GM21723 (cell line): Measurements from ENCODE around the gene ADRA2C.

Experiments used
- ATAC-seq: cut with Tn5 transposase; IDR thresholded peaks from one replicate; pipeline ENCODE4 v1.9.1; 2021; ENCODE audit warnings: mild to moderate bottlenecking, moderate library complexity; ENCODE audit not compliant: unreplicated experiment

ADRA2C gene

DNA sequence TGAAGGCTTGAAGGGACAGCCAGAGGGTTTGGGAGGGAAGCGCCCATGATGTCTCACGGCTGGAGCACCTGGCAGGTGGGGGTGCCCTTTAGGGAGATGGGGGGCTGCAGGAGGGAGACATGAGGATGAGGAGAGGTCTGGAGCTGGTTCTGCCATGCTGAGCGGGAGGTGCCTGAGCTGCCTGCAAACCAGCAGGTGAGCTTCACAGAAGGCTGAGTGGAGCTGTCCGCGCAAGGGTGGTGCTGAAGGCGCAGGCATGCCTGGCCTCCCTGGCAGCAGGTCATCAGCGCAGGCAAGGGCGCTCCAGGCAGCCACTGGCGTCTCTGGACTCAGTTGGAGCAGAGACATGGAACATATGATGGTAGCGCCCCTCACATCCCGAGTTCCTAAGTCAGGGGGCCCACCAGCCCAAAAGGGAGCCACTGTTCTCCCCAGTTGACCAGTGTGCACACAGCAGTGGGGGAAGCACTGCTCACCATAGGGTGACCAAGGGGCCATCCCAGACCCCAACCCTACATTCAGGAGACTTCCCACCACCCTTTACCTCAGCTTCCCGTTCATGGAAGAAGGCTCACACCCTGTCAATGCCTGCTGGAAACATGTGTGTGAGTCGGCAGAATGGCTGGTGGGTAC lies 25.8 kb downstream of the ADRA2C start:
- no peak for ATAC-seq

DNA sequence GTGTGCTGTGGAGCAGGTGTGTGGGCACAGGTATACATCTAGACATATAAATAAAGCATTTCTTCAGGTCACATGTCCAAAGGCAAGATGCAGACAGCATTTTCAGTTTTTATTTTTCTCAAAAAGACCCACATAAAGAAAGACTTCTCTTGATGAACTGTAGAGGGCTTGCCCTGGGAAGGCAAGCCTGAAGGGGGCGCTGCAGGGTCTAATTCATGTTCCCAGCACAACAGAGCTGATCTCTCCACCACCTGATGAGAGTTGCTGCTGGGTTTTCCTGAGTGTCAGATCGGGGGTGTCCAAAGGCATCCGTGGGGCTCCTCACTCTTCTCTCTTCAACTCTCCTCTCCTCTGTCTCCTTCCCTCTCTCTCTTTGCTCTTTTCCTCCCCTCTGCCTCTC lies 26.6 kb downstream of the ADRA2C start:
- no peak for ATAC-seq

DNA sequence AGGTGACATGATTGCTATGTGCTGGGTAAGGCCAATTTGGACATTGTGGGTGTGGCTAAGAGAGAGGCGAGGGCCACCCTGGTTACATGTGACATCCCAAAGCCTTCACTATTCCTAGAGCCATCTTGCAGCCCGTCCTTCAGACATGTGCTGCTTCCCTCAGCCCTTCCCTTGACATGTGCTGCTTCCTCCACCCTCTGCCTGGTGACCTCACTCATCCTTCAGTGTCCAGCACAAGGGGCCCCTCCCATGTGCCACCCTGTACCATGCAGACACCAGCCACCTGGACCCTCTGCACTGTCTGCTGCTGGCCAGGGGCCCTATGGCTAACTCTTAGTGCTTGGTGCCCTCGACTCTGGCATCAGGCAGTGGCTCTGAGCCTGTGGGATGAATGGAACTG lies 27.4 kb downstream of the ADRA2C start:
- no peak for ATAC-seq

- ATAC-seq = no peak
Measured at GRCh38 chr4:3796960-3797359, 30.8 kb downstream of the ADRA2C start.

DNA sequence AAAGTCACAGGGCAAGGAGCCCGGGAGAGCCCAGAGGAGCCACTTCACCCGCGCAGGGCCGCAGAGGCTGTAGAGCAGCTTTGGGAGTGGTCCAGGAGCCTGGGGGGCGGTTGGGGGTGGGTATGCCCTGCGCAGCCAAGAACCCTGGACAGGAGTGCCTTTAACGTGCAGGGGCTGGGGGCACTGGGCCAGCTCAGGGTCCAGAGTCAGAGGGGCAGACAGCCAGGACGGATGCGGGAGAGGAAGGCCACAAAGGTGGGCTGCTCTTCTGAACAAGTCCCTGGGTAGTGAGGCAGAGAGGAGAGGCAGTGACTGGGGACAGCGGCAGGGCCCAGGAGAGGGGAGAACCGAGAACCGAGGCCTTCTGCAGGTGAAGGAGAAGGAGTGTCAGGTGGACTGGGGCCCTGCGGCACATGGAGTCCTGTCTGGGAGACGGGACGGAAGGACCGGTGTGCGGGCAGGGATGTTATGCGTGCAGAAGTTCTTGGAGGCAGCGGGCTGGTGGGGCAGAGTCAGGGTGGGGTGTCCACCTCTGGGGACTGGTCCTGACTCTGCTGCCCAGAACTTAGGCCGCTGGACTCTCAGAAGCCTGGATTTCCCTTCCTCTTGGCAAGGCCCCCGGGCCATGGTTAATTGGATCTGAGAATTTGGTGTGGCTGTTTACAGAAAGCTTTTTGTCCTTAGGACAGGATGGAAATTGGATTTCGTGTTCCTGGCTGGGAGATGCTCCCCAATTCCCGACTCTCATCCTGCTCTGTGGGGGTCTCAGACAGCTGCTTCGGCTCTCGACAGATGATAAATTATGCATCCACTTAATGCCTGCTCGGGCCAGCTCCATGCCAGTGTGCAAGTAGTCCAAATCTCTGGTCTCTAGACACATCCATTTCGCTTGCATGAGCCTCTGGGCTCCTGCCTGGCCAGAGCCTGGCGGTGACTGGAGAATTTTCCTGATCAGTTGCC lies 31.9 kb downstream of the ADRA2C start:
- no peak for ATAC-seq

DNA sequence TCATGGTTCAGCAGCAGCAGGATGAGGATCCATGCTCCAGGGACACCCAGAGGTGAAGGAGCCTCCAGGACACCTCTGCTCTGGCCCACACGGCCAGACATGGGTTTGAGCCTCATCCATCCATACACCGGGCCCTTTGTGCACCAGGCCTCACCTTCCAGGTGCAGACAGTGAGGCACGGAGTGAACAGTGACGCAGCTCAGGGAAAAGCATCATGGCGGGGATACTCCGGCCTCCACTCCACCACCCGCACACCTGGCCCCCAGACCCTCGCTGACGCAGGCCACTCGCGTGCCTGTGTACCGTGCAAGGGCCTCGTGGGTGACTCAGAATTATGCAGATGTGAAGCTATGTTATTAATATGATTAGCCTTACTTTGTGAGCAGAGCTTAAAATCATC lies 33.3 kb downstream of the ADRA2C start:
- no peak for ATAC-seq

- no peak for ATAC-seq
Measured at GRCh38 chr4:3800351-3800750, 34.2 kb downstream of the ADRA2C start.

GRCh38 chr4:3801521-3801920 lies 35.3 kb downstream of the ADRA2C start:
- no peak for ATAC-seq

DNA sequence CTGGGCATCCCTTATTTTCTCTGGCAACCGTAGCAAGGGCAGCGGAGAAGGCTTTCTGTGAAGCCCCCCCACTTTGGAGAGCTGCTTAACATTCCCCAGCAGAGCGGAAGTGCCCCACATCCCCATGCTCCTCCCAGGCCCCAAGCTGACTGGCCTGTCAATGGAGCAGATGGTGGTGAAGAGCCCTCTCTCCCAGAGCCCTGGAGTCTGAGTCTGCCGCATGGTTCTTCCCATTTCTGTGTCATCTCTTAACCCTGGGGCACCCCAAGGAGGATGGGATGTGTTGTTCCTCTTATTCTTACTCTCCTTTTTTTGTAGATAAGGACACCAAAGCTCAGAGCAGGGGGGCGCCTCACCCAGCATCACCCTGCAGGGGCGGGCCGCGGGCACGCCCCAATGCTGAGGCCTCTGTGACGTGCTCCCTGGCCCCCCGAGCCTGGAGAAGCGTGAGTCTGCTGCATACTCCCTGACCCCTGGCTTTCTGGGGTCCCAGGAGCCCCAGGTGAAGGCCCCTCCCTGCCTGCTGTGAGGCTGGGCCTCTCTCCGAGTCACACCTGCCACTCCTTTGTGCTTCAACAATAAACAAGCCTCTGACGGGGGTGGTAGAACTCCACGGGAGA lies 35.9 kb downstream of the ADRA2C start:
- no peak for ATAC-seq

DNA sequence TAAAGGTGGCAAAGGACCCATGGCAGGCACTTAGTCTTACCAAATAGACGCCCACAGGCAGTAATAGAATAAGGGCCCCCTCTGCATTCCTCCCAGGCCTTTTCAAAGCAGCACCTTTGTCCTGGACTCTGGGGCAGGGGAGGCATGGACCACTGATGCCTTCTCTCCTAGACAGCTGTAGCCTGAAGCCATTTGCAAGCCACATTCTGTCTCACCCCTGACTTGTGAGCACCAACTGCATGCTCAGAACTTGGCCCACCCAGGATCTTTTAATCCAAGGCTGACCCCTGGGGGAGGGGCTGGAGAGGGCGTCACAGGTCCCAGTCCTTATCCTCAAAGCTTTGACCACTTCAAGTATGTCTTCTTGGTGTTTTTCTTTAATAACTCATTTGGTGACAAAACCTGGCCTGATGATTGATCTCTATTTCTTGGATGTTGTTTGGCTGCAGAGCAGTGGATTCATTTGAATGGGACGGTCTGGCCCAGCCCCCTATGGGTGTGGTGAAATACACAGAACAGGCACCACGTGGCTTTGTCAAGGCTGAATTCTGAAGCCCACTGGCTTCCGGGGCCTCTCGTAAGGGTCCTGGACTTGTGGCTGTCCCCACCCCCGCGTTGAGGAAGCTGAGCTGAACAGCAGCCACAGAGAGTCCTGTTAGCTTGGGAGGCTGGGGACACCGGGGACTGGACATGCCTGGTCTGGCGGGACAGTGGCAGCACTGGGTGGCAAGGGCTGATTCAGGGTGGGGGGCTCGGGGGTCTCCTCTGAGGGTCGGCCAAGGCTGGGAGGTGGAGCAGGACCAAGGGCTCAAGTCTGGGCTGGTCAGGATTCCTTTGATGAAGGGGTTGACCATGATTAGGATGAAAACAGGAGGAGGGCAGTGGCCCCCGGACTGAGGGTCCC lies 36.6 kb downstream of the ADRA2C start:
- ATAC-seq = no peak

DNA sequence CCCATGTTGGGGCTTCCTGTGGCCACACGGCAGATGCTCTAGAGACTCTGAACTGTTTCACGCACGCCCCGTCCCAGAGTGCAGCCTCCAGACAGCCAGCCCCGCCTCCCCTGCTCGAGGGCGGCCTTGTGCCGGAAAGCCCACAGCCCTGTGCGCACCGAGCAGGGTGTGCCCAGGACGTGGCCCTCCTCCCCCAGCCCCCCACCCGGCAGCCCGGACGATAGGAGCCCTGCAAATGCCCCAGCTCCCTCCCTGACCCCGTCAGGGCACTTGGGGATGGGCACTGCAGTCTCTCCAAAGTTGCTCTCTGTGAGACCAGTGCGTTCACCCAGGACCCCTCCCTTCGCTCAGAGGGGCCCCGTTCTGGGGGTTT lies 37.3 kb downstream of the ADRA2C start:
- no peak for ATAC-seq

GRCh38 chr4:3803946-3804345 lies 37.8 kb downstream of the ADRA2C start:
- no peak for ATAC-seq

GRCh38 chr4:3805026-3805425 lies 38.8 kb downstream of the ADRA2C start:
- ATAC-seq = no peak

GRCh38 chr4:3805731-3806130 lies 39.5 kb downstream of the ADRA2C start:
- ATAC-seq = no peak

DNA sequence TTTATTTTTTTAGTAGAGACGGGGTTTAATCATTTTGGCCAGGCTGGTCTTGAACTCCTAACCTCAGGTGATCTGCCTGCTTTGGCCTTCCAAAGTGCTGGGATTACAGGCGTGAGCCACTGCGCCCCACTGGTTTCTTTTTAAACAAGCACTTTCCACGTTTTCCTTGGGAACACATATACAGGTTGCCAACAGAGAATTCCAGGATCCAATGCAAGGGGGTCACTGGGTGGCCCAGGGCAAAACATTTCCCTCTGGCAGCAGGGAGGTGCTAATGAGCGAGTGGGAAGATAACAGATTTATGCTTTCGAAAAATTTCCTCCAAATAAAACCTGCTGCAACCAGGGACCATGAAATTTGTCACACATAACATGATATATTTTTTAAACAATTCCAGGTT lies 41.1 kb downstream of the ADRA2C start:
- ATAC-seq = no peak

GRCh38 chr4:3807822-3808496 lies 41.8 kb downstream of the ADRA2C start:
- no peak for ATAC-seq

DNA sequence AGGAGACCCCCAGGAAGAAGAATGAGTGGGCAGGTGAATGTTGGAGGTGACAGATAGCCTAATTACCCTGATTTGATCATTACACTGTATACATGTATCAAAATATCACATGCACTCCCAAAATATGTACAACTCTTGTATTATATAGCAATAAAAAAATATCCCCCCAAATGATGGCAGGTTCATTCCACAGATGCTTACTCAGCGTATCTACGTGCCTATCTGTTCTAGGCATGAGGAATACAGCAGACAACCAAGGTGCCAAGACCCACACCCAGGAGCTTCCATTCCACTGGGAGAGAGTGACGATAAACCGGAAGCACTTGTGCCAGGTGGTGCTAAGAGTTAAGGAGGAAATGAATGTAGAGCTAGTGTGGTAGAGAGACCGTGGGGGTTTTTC lies 42.4 kb downstream of the ADRA2C start:
- ATAC-seq = no peak

DNA sequence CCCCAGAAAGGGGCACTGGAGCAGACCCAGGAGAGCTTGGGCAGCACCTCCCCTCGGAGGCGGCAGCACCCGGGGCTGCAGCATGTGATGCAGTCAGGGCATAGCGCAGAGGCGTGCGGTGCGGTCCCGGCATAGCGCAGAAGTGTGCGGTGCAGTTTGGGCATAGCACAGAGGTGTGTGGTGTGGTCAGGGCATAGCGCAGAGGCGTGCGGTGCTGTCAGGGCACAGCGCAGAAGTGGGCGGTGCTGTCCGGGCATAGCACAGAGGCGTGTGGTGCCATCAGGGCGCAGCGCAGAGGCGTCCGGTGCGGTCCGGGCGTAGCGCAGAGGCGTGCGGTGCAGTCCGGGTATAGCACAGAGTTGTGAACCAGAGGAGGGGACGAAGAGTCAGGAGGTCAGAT lies 42.8 kb downstream of the ADRA2C start:
- no peak for ATAC-seq

DNA sequence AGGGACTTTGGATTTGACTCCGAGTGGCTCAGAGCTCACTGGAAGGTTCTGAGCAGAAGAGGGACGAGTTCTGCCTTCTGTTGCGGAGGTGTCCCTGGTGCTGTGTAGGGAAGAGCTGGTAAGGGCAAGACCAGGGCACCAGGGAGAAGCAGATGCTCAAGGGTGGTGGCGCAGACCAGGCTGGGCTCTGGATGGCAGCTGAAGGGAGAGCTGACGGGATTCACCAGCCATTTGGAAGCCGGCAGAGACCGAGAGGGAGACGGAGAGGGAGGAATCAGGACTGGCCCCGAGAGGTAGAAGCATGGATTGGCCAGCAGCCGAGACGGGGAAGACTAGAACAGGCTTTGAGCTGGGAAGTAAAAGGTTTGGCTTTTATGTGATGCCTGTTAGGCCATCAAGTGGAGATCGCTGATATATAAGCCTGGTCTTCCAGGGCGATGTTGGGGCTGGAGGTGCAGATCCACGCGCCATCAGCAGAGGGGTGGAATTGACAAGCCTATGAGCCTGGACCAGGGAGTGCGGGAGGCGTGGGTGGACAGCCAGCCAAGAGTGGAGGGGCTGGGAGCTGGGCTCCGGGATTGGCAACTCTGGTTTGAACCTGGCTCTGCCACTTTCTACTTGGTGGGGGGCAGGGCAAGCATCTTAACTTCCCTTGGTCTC lies 43.4 kb downstream of the ADRA2C start:
- no peak for ATAC-seq

GRCh38 chr4:3810111-3810680 lies 44.0 kb downstream of the ADRA2C start:
- no peak for ATAC-seq
